ENCODE results near the gene ZNF134. TPM values are rescaled to one million over a fixed set of nuclear protein-coding genes. Genes with fewer than 3 reads are reported as not detected.
A peak's percentile ranks its signal among the peaks of the same experiment; 100 is the strongest.

The ZNF134 gene
- total and polyA plus RNA-seq, 3 donors from 2014 or later: 11.2 to 41.7 (median 37.6) TPM

- Histone ChIP-seq H3K4me1 (no peaks in the 10 kb centered on the region), H3K27me3 (no peaks in the 10 kb centered on the region), H3K36me3 (ENCODE audit: low read depth, missing control alignments) (no peaks in the 10 kb centered on the region), H3K27ac (no peak overlapping the region), H3K4me3 (no peak overlapping the region), H3K9me3 (no peaks in the 10 kb centered on the region)
- TF ChIP-seq CTCF (IDR thresholded peaks at IDR 0.05) (no peak), POLR2A (IDR thresholded peaks at IDR 0.05) (no peak)
- WGBS, 2 donors: 66 to 67% methylated on average over 6 of the region's 6 CpGs
- intact Hi-C loops (cut with DNase I; ENCODE audit: low total_unique reads): no loop called here
- peak; percentile 55 for DNase-seq
Observed at GRCh38 chr19:57648331-57649003, 34.4 kb downstream of the ZNF134 start.

- TF ChIP-seq POLR2A (IDR thresholded peaks at IDR 0.05) (no peak), CTCF (IDR thresholded peaks at IDR 0.05) (no peak)
- H3K27ac ChIP-seq: no peak overlapping the region
Observed at GRCh38 chr19:57651654-57651996, 37.6 kb downstream of the ZNF134 start.

GRCh38 chr19:57653689-57654088, 39.6 kb downstream of the ZNF134 start:
- Histone ChIP-seq H3K4me1 (no peaks in the 10 kb centered on the region), H3K36me3 (ENCODE audit: low read depth, missing control alignments) (no peaks in the 10 kb centered on the region), H3K4me3 (no peak overlapping the region), H3K27me3 (no peaks in the 10 kb centered on the region), H3K9me3 (no peaks in the 10 kb centered on the region), H3K27ac (no peak overlapping the region)
- intact Hi-C loops (cut with DNase I; ENCODE audit: low total_unique reads): no loop called here
- TF ChIP-seq POLR2A (IDR thresholded peaks at IDR 0.05) (no peak), CTCF (IDR thresholded peaks at IDR 0.05) (no peak)
- whole genome bisulfite sequencing, 2 donors: 92 to 97% methylated on average over 1 to 2 of the region's 2 CpGs
- no peak for DNase-seq

More at GRCh38 chr19:57651654-57651996, 37.6 kb downstream of the ZNF134 start:
- no peaks in the 10 kb centered on the region for H3K36me3 ChIP-seq (ENCODE audit: low read depth, missing control alignments)
- 53 to 55% methylated on average over 6 of the region's 6 CpGs for WGBS, 2 donors
- H3K9me3 ChIP-seq: no peaks in the 10 kb centered on the region
- no peaks in the 10 kb centered on the region for H3K27me3 ChIP-seq
- no peak for DNase-seq
- no peak overlapping the region for H3K4me3 ChIP-seq
- intact Hi-C loops (cut with DNase I; ENCODE audit: low total_unique reads): no loop called here
- H3K4me1 ChIP-seq: no peaks in the 10 kb centered on the region

GRCh38 chr19:57655443-57655842, 41.4 kb downstream of the ZNF134 start:
- no peak for DNase-seq
- H3K4me1 ChIP-seq: no peaks in the 10 kb centered on the region
- H3K27me3 ChIP-seq: no peaks in the 10 kb centered on the region
- intact Hi-C loops (cut with DNase I; ENCODE audit: low total_unique reads): no loop called here
- H3K9me3 ChIP-seq: no peaks in the 10 kb centered on the region
- no peaks in the 10 kb centered on the region for H3K36me3 ChIP-seq (ENCODE audit: low read depth, missing control alignments)
- no peak for TF ChIP-seq CTCF (IDR thresholded peaks at IDR 0.05)
- TF ChIP-seq POLR2A (IDR thresholded peaks at IDR 0.05): no peak
- 97 to 100% methylated on average over 1 of the region's 1 CpG for WGBS, 2 donors
- H3K27ac ChIP-seq: no peak overlapping the region
- no peak overlapping the region for H3K4me3 ChIP-seq

- H3K36me3 ChIP-seq (ENCODE audit: low read depth, missing control alignments): no peaks in the 10 kb centered on the region
- H3K27ac ChIP-seq: no peak overlapping the region
- DNase-seq: no peak
- no peaks in the 10 kb centered on the region for H3K9me3 ChIP-seq
- 75 to 89% methylated on average over 1 of the region's 1 CpG for WGBS, 2 donors
- intact Hi-C loops (cut with DNase I; ENCODE audit: low total_unique reads): no loop called here
- no peaks in the 10 kb centered on the region for H3K27me3 ChIP-seq
- no peaks in the 10 kb centered on the region for H3K4me1 ChIP-seq
- TF ChIP-seq POLR2A (IDR thresholded peaks at IDR 0.05) (no peak), CTCF (IDR thresholded peaks at IDR 0.05) (no peak)
- H3K4me3 ChIP-seq: no peak overlapping the region
Observed at GRCh38 chr19:57656346-57656745, 42.3 kb downstream of the ZNF134 start.

Measured in testis (tissue), 3 donors.